ENCODE data around the gene ASB7. TPM values are rescaled to one million over a fixed set of nuclear protein-coding genes. Genes with fewer than 3 reads are reported as not detected.

The ASB7 gene, protein sequence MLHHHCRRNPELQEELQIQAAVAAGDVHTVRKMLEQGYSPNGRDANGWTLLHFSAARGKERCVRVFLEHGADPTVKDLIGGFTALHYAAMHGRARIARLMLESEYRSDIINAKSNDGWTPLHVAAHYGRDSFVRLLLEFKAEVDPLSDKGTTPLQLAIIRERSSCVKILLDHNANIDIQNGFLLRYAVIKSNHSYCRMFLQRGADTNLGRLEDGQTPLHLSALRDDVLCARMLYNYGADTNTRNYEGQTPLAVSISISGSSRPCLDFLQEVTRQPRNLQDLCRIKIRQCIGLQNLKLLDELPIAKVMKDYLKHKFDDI
- polyA plus RNA-seq (2013, experiment 1 of 2) = 4.5 TPM
- 4.8 TPM for polyA plus RNA-seq (2013, experiment 2 of 2)

DNA sequence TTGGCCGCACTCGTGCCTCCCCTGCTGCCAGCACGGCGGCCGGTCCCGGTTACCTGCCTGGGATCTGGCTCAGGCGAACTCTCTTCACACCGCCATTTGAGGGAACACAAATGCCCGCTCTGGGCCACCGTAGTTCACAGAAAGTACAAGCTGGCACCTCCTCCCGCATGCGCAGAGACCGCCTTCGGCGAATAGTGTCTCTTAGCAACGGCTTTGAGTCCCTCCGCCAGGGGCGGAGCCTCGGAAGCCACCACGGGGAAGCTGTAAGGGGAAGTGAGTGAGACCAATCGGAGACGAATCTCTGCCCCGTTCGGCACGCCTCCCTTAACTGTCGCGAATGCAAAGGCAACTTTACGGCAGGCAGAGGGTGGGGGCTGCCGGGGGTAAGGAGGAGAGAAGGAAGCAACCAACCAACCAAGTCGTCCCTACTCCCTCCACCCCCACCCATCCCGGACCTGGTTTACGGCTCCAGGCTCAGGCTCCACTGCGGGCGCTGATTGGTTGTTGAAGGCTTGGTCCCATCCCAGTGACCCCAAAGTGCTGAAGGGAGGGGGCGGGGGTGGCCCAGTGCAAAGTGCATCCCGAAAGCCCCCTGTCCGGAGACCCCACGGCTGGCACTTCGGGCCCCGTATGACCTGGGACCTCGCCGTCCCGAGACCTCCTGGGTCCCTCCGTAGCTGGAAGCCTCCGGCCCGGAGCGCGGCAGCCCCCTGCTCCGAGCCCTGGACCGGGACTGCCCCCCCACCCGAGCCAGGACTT lies at the start of gene ASB7, which contains the start of gene LINS1:
TSS of gene ASB7 (plus strand) at position 526 of the 759 bp plus-strand sequence. CDS start 9,628 bp downstream, outside the sequence.
TSS of gene LINS1 (minus strand) at position 121 of the 759 bp plus-strand sequence. CDS start 21,342 bp downstream, outside the sequence.
- H2BK15ac ChIP-seq (replicated peaks; ENCODE audit: low read depth) = no peak within 1 kb of the TSS
- H3K4ac ChIP-seq (ENCODE audit: low read depth, low read length) = peak within 1 kb of the TSS; percentile 47
- peaks cover 14% of the 10 kb centered on the region for H3K79me2 ChIP-seq (ENCODE audit: control insufficient read depth, insufficient read depth, low read length)
- H2BK5ac ChIP-seq (ENCODE audit: low read length) = no peak within 1 kb of the TSS
- H3K56ac ChIP-seq (ENCODE audit: low read length) = peak within 1 kb of the TSS; percentile 93
- H3K9ac ChIP-seq (ENCODE audit: low read length) = peak within 1 kb of the TSS; percentile 95
- no peak within 1 kb of the TSS for H4K5ac ChIP-seq (ENCODE audit: low read length)
- DNase-seq = peak; percentile 100
- no peaks in the 10 kb centered on the region for H3K36me3 ChIP-seq (ENCODE audit: control insufficient read depth, insufficient read depth, low read length)
- H3K79me1 ChIP-seq (ENCODE audit: low read length) = peaks cover 10% of the 10 kb centered on the region
- no CpG with 5 or more reads among the region's 51 CpGs for whole genome bisulfite sequencing (ENCODE audit: extremely low coverage, insufficient coverage, low lambda C conversion rate)
- H3K18ac ChIP-seq (ENCODE audit: low read length) = peak within 1 kb of the TSS; percentile 68
- H3K27me3 ChIP-seq (ENCODE audit: insufficient read depth, low read length, poor library complexity) = no peaks in the 10 kb centered on the region
- no peak within 1 kb of the TSS for H2AK5ac ChIP-seq (ENCODE audit: low read length)
- peak within 1 kb of the TSS; percentile 88 for H3K4me2 ChIP-seq (ENCODE audit: low read length)
- no peak within 1 kb of the TSS for H2BK120ac ChIP-seq (ENCODE audit: low read depth, low read length)
- H3K27ac ChIP-seq (ENCODE audit: low read depth, low read length) = peak within 1 kb of the TSS; percentile 17
- no peak within 1 kb of the TSS for H4K8ac ChIP-seq (ENCODE audit: low read depth, low read length)
- H3K23ac ChIP-seq (ENCODE audit: low read length) = no peak within 1 kb of the TSS
- H3K4me3 ChIP-seq (ENCODE audit: low read length) = peak within 1 kb of the TSS; percentile 99
- H3K4me1 ChIP-seq (ENCODE audit: control insufficient read depth, low read depth, low read length) = no peaks in the 10 kb centered on the region

DNA sequence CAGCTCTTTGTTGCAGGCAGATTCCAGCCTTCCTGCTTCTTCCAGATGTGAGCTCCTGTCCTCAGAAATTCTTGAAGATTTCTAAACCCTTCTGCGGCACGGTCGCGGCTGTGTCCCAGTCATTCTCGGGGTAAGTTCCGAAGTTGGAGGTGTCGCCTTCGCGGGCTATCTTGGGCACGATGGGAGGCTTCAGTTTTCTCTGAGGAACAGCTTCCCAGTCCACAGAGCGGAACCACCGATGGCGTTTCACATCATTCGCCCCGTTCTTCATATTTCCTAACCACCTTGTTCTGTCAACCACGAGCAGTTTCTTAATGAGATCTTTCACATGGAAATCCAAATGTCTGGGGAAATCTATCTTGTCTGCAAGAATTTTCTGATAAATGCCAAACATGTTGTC lies 48.9 kb upstream of the ASB7 start:
- Histone ChIP-seq H2AK5ac (ENCODE audit: low read length) (no peak overlapping the region), H3K4ac (ENCODE audit: low read depth, low read length) (no peak overlapping the region), H3K4me1 (ENCODE audit: control insufficient read depth, low read depth, low read length) (no peaks in the 10 kb centered on the region), H4K8ac (ENCODE audit: low read depth, low read length) (no peak overlapping the region), H2BK5ac (ENCODE audit: low read length) (no peak overlapping the region), H3K9ac (ENCODE audit: low read length) (no peak overlapping the region), H3K79me1 (ENCODE audit: low read length) (no peaks in the 10 kb centered on the region), H2BK120ac (ENCODE audit: low read depth, low read length) (no peak overlapping the region), H2BK15ac (replicated peaks; ENCODE audit: low read depth) (no peak overlapping the region), H3K27me3 (ENCODE audit: insufficient read depth, low read length, poor library complexity) (no peaks in the 10 kb centered on the region), H3K36me3 (ENCODE audit: control insufficient read depth, insufficient read depth, low read length) (no peaks in the 10 kb centered on the region), H3K23ac (ENCODE audit: low read length) (no peak overlapping the region), H3K4me3 (ENCODE audit: low read length) (no peak overlapping the region), H3K4me2 (ENCODE audit: low read length) (no peak overlapping the region), H3K56ac (ENCODE audit: low read length) (no peak overlapping the region), H3K79me2 (ENCODE audit: control insufficient read depth, insufficient read depth, low read length) (no peaks in the 10 kb centered on the region), H3K18ac (ENCODE audit: low read length) (no peak overlapping the region), H4K5ac (ENCODE audit: low read length) (no peak overlapping the region), H3K27ac (ENCODE audit: low read depth, low read length) (no peak overlapping the region)
- WGBS (ENCODE audit: extremely low coverage, insufficient coverage, low lambda C conversion rate) = no CpG with 5 or more reads among the region's 16 CpGs
- no peak for DNase-seq

DNA sequence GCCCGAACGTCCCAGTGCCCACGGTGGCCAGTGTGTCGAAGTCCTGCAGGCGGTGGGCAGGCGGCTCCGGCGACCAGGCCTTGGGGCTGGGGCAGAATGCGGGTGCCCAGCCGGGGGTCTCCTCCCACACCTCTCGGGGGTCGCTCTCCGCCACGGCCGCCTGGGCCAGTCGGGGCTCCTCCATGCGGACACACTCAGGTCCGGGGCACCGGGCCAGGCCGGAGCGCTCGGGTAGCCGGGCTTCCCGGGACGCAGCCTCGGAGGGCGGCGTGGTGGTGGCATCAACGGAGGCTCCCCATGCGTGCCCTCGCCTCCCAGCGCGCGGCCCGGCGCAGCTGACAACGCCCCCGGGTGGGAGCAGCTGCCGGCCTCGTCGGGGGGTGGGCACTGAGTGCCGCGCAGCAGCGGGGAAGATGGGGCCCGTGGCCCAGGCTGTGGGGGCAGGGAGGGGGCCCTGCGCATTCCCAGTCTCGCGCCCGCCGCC lies 43.6 kb upstream of the ASB7 start:
- no peaks in the 10 kb centered on the region for H3K36me3 ChIP-seq (ENCODE audit: control insufficient read depth, insufficient read depth, low read length)
- H3K27me3 ChIP-seq (ENCODE audit: insufficient read depth, low read length, poor library complexity) = no peaks in the 10 kb centered on the region
- H3K9ac ChIP-seq (ENCODE audit: low read length) = no peak overlapping the region
- H3K4ac ChIP-seq (ENCODE audit: low read depth, low read length) = no peak overlapping the region
- no peak overlapping the region for H3K27ac ChIP-seq (ENCODE audit: low read depth, low read length)
- no peak overlapping the region for H3K4me2 ChIP-seq (ENCODE audit: low read length)
- no peak overlapping the region for H2BK15ac ChIP-seq (replicated peaks; ENCODE audit: low read depth)
- H3K18ac ChIP-seq (ENCODE audit: low read length) = no peak overlapping the region
- no peaks in the 10 kb centered on the region for H3K79me2 ChIP-seq (ENCODE audit: control insufficient read depth, insufficient read depth, low read length)
- no peak overlapping the region for H3K56ac ChIP-seq (ENCODE audit: low read length)
- no CpG with 5 or more reads among the region's 50 CpGs for WGBS (ENCODE audit: extremely low coverage, insufficient coverage, low lambda C conversion rate)
- DNase-seq = no peak
- H2BK5ac ChIP-seq (ENCODE audit: low read length) = no peak overlapping the region
- no peak overlapping the region for H2AK5ac ChIP-seq (ENCODE audit: low read length)
- H3K23ac ChIP-seq (ENCODE audit: low read length) = no peak overlapping the region
- no peak overlapping the region for H2BK120ac ChIP-seq (ENCODE audit: low read depth, low read length)
- no peaks in the 10 kb centered on the region for H3K79me1 ChIP-seq (ENCODE audit: low read length)
- H4K5ac ChIP-seq (ENCODE audit: low read length) = no peak overlapping the region
- H4K8ac ChIP-seq (ENCODE audit: low read depth, low read length) = no peak overlapping the region
- H3K4me1 ChIP-seq (ENCODE audit: control insufficient read depth, low read depth, low read length) = no peaks in the 10 kb centered on the region
- H3K4me3 ChIP-seq (ENCODE audit: low read length) = no peak overlapping the region

DNA sequence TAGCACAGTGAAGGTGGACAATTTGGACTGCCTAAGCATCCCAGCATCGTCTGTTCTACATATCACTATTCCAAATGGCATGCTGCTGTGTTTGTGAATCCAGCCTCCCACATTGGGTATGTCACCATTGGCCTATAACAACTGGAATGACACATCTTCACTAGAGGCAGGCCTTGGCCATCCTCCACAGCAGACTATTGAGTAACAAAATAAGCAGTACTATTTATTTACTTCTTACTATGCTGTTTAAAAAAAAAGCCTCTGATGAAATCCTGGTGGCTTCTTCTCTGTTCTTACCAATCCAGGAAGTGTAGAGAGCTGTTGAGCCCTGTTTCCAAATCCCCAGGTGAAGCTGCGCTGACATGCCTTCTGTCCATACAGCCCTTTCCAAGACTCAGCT lies 43.1 kb upstream of the ASB7 start:
- no peak for DNase-seq
- no peak overlapping the region for H4K5ac ChIP-seq (ENCODE audit: low read length)
- H3K4me2 ChIP-seq (ENCODE audit: low read length) = no peak overlapping the region
- H3K36me3 ChIP-seq (ENCODE audit: control insufficient read depth, insufficient read depth, low read length) = no peaks in the 10 kb centered on the region
- no peak overlapping the region for H3K27ac ChIP-seq (ENCODE audit: low read depth, low read length)
- H2BK5ac ChIP-seq (ENCODE audit: low read length) = no peak overlapping the region
- H3K18ac ChIP-seq (ENCODE audit: low read length) = no peak overlapping the region
- H2BK120ac ChIP-seq (ENCODE audit: low read depth, low read length) = no peak overlapping the region
- no peaks in the 10 kb centered on the region for H3K79me1 ChIP-seq (ENCODE audit: low read length)
- H4K8ac ChIP-seq (ENCODE audit: low read depth, low read length) = no peak overlapping the region
- WGBS (ENCODE audit: extremely low coverage, insufficient coverage, low lambda C conversion rate) = no CpG with 5 or more reads among the region's 2 CpGs
- H3K9ac ChIP-seq (ENCODE audit: low read length) = no peak overlapping the region
- no peaks in the 10 kb centered on the region for H3K79me2 ChIP-seq (ENCODE audit: control insufficient read depth, insufficient read depth, low read length)
- no peak overlapping the region for H2AK5ac ChIP-seq (ENCODE audit: low read length)
- no peaks in the 10 kb centered on the region for H3K27me3 ChIP-seq (ENCODE audit: insufficient read depth, low read length, poor library complexity)
- no peak overlapping the region for H3K23ac ChIP-seq (ENCODE audit: low read length)
- H2BK15ac ChIP-seq (replicated peaks; ENCODE audit: low read depth) = no peak overlapping the region
- H3K4me1 ChIP-seq (ENCODE audit: control insufficient read depth, low read depth, low read length) = no peaks in the 10 kb centered on the region
- no peak overlapping the region for H3K4ac ChIP-seq (ENCODE audit: low read depth, low read length)
- H3K4me3 ChIP-seq (ENCODE audit: low read length) = no peak overlapping the region
- no peak overlapping the region for H3K56ac ChIP-seq (ENCODE audit: low read length)

DNA sequence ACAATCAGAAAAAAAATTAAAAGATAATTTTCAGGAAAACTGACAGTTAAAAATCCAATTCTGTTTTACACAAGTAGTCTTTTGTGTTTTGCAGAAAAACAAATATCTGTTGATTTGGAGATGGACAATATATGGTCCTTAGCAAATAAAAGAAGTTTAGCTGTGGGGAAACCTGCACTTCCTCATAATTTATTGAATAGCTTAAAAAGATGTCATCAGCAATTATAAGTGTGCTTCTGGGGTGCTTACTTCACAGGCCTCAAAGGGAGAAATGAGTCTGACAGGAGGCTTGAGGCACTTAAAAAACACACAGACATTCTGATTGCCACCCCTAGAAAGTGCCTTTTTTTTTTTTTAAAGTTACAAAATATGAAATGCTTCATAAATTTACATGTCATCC lies 42.1 kb upstream of the ASB7 start:
- Histone ChIP-seq H2BK120ac (ENCODE audit: low read depth, low read length) (no peak overlapping the region), H3K4ac (ENCODE audit: low read depth, low read length) (no peak overlapping the region), H3K27me3 (ENCODE audit: insufficient read depth, low read length, poor library complexity) (no peaks in the 10 kb centered on the region), H3K36me3 (ENCODE audit: control insufficient read depth, insufficient read depth, low read length) (no peaks in the 10 kb centered on the region), H3K27ac (ENCODE audit: low read depth, low read length) (no peak overlapping the region), H3K23ac (ENCODE audit: low read length) (no peak overlapping the region), H3K18ac (ENCODE audit: low read length) (no peak overlapping the region), H3K56ac (ENCODE audit: low read length) (no peak overlapping the region), H3K4me2 (ENCODE audit: low read length) (no peak overlapping the region), H4K5ac (ENCODE audit: low read length) (no peak overlapping the region), H3K4me3 (ENCODE audit: low read length) (no peak overlapping the region), H3K4me1 (ENCODE audit: control insufficient read depth, low read depth, low read length) (no peaks in the 10 kb centered on the region), H3K79me2 (ENCODE audit: control insufficient read depth, insufficient read depth, low read length) (no peaks in the 10 kb centered on the region), H3K9ac (ENCODE audit: low read length) (no peak overlapping the region), H2BK15ac (replicated peaks; ENCODE audit: low read depth) (no peak overlapping the region), H3K79me1 (ENCODE audit: low read length) (no peaks in the 10 kb centered on the region), H2BK5ac (ENCODE audit: low read length) (no peak overlapping the region), H2AK5ac (ENCODE audit: low read length) (no peak overlapping the region), H4K8ac (ENCODE audit: low read depth, low read length) (no peak overlapping the region)
- DNase-seq = no peak
